ENCODE data around the gene PPP4C.
"Not testable (repeated sequence)": the region's sequence is repeated elsewhere in the genome, so short reads cannot be mapped to it uniquely, and the experiment has no call there.

The PPP4C gene

DNA sequence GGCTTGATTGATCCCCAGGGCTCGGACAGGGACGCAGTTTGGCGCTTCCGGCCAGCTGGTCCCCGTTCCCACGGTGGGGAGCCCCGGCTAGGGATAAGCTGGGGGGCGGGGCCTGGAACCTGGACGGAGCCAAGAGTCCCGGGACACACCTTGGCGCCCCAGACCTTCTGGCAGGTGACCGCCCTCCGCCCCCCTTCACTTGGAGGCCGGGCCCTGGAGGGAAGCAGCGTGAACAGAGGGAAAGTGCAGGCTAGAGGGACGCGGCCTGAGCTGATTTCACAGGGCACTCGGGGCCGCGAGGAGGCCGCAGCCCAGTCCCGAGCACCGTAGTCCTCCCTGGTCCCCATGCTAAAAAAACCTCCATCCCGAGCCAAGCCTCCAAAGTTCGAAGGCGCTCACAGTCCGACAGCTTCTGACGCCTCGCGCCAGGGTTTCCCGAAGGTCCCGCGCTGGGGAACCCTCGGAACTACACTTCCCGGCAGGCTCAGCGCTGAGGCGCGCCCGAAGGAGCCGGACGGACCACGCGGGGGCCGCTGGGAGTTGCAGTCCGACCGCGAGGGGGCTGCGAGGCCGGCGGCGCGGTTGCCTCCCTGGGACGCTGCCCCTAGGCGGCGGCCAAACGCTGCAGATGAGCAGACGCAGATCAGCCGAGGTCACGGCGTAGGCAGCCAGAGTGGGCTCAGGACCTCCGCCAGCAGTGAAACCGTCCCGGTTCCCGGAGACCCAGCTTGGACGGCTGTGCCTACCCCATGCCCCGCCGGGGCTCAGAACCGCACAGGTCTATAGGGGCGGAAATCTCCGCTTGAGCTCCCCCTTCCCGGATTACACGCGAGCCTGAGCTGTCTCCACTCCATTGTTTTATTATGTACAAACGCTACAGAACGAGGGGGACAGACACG lies 15.9 kb downstream of the PPP4C start, which contains the start of gene TBX6:
Gene TBX6, minus strand, starts transcription at position 451 of the 899 bp plus-strand sequence. CDS start 731 bp downstream, outside the sequence.
- H3K4me3 ChIP-seq (ENCODE audit: low read length) = peak within 1 kb of the TSS; percentile 92
- peak; percentile 87 for DNase-seq (ENCODE audit: low read depth, low spot score)

DNA sequence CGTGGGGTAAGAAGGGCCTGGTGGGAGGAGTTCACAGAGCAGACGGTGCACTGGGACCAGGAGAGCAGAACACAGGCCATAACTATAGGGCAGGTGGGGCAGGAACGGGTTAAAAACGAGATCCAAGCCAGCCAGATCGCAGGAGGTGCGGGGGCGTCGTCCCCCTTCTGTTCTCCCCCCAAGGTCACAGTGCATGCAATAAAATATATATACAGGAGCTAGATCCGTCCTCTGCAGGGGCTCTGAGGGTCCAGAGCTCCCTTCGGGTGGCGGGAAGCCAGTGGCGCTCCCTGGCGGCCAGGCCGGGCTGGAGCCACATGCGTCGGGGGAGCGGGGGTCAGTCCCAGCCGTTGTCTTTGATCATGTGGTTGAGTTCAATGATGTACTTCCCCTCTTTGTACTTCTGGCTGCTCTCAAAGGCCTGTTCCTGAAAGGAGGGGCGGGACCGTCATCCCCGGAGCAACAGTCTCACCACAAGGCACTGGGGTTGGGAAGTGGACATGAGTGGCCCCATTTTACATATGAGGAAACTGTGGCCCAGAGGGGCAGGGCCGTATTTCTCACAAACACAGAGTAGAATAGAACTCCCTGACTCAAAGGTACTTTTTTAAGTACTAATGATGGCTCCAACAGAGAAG lies 16.7 kb downstream of the PPP4C start:
- H3K4me3 ChIP-seq (ENCODE audit: low read length) = peak overlapping the region; percentile 92
- DNase-seq (ENCODE audit: low read depth, low spot score) = peak; percentile 76

- DNase-seq (ENCODE audit: low read depth, low spot score) = no peak
- no peak overlapping the region for H3K4me3 ChIP-seq (ENCODE audit: low read length)
Measured at GRCh38 chr16:30094541-30095165, 18.9 kb downstream of the PPP4C start.

GRCh38 chr16:30095166-30096078 lies 19.6 kb downstream of the PPP4C start:
- H3K4me3 ChIP-seq (ENCODE audit: low read length) = no peak overlapping the region
- DNase-seq (ENCODE audit: low read depth, low spot score) = no peak

DNA sequence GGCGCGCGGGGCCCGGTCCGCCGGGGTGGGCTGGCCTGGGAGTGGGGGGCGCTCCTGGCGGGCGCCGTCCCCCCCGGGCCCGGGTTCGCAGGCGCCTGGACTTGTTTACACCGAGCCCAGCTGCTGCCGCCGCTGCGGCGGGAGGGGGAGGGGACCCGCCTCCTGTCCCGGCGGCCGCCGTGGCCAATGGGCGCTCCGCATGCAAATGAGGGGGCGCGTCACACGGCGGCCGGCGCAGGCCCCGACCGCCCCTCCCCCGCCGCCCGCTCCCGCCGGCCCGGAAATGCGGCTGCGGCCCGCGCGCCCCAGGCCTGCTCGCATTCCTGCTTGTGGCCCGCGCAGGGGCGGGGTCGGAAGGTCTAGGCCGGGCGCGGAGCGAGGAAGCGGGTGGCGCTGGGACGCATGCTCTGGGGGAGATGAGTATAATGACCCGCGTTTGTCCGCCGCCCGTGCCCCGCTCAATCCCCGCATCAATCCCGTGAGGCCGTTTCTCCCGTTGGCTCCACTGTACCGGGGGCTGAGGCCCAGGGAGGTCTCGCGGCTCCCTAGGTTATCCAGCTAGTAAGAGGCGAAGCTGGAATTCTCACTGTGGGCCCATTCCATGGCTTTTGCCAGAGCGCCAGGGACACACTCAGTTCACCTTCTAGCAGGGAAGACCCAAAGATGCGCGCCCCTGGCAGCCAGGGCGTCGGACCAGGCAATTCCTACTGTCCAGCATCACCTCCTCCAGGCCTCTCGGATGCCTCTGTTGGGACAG lies 20.5 kb downstream of the PPP4C start, which contains the start of gene YPEL3:
Gene YPEL3, minus strand, starts transcription at position 109 of the 757 bp plus-strand sequence. CDS start 731 bp downstream, outside the sequence.
- H3K4me3 ChIP-seq (ENCODE audit: low read length) = no peak within 1 kb of the TSS
- no peak for DNase-seq (ENCODE audit: low read depth, low spot score)

DNA sequence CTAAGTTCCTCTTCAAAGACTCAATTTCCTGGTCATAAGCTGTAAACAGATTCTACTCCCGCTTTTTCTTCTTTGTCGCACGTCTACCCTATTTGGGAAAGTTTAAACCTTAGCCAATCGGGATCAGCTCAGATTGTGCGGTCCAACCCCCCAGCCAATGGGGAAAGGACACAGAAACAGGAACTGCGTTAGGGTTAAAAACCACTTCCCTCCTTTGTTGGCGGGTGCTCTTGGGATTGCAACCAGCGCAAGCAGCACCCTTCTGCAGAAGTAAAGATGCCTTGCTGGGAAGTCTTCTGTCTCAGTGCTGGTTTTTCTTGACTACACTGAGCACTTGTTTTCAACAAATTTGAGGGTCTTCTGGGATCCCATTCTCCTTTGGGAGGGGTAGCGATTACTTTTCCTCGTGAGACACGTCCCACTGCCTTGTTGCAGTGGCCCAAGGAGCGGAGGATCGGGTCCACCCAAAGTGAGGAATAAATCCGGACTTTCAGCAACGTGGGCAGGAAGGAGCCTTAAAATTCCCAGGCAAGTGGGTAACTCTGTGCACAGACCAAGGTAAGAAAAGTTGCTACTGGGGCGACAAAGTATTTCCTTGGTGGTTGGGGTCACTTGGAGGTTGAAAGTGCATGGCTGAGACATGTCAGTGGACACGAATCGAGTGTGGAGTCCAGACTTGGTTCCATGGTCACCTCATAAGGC lies 21.2 kb downstream of the PPP4C start:
- no peak for DNase-seq (ENCODE audit: low read depth, low spot score)
- H3K4me3 ChIP-seq (ENCODE audit: low read length) = no peak overlapping the region

GRCh38 chr16:30104090-30104489 lies 28.3 kb downstream of the PPP4C start:
- DNase-seq (ENCODE audit: low read depth, low spot score) = no peak
- no peak overlapping the region for H3K4me3 ChIP-seq (ENCODE audit: low read length)

- H3K4me3 ChIP-seq (ENCODE audit: low read length) = no peak overlapping the region
- no peak for DNase-seq (ENCODE audit: low read depth, low spot score)
Measured at GRCh38 chr16:30104492-30104891, 28.7 kb downstream of the PPP4C start.

DNA sequence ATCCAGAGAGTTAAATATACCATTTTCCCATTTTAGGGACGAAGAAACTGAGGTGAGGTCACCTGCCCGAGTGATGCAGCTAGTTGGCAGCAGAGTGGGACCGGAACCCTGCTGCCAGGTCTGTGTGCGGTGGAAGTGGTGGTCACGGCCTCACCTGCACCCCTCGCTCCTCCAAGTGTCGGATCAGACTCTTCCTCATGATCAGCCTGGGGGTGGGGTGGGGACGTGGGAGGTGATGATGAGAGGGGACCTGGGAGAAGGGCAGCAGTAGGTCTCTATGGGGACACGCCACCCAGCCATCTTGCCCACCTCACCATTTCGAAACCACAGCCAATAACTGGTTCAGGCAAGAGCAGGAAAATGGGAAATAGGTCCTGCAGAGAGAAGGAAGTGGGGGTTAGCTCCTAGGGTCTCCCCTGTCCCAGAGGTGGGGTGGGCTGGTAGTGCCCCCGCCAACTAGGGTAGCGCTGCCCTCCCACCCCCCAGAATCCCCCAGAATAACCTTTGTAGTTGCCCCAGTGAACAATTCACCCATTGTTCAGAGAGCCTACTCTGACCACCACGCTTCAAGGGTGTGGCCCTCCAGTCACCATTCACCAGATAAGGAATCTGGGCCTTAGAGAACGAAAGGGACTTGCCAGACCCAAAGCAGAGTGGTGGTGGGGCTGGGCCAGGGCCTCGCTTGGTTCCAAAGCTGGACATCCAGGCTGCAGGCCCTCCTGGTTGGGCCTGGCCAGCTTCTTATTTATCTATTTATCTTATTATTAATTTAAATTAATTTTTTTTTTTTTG lies 32.5 kb downstream of the PPP4C start:
- DNase-seq (ENCODE audit: low read depth, low spot score) = no peak
- no peak overlapping the region for H3K4me3 ChIP-seq (ENCODE audit: low read length)

DNA sequence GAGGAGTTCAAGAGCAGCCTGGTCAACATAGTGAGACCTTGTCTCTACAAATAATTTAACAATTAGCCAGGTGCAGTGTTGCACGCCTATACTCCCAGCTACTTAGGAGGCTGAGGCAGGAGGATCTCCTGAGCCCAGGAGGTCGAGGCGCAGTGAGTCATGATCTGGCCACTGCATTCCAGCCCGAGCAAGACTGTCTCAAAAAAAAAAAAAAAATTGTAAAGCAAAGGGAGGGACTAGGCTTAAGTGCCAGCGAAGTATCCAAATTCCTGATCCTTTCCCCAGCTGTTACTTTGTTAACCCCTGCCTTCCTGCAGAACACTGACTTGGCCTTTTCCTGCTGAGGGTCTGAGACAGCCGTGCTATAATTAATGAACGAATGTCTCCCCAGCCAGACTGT lies 34.9 kb downstream of the PPP4C start:
- no peak overlapping the region for H3K4me3 ChIP-seq (ENCODE audit: low read length)
- DNase-seq (ENCODE audit: low read depth, low spot score) = no peak

DNA sequence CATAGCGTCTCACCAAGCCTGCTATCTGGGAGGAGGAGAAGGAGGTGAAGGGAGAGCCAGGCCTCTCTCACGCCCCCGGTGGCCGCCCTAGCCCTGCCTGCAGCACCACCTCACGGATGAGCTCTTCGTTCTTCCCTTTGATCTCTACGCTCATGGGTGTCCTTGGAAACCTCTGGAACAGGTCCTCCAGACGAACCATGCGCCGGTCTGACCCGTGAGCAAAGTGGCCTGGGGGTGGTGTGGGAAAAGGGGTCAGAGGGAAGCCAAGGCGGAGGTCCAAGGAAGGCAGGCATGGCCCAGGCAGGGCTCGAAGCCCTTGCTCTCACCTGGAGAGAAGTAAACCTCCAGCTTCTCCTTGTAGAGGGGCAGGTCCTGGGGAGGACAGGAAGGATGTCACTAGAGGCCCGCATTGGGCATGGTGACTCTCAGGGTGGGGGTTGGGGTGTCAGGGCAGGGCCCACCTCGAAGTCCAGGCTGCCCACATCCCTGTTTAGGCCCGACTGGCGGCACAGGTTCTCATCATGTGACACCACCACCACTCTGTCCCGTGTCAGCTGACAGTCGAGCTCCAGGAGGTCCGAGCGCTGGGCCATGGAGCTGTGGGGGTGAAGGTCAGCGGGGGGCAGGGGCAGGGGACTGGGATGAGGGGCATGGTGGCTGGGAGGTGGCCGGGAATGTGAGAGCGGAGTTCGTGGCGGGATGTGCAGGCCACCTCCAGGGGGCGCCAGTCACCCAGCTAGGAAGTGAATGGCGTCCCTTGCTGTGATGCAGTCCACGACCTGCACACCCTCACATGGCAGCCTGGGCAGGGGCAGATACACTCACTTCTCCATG lies 36.6 kb downstream of the PPP4C start:
- H3K4me3 ChIP-seq (ENCODE audit: low read length) = no peak overlapping the region
- DNase-seq (ENCODE audit: low read depth, low spot score) = peak; percentile 63

DNA sequence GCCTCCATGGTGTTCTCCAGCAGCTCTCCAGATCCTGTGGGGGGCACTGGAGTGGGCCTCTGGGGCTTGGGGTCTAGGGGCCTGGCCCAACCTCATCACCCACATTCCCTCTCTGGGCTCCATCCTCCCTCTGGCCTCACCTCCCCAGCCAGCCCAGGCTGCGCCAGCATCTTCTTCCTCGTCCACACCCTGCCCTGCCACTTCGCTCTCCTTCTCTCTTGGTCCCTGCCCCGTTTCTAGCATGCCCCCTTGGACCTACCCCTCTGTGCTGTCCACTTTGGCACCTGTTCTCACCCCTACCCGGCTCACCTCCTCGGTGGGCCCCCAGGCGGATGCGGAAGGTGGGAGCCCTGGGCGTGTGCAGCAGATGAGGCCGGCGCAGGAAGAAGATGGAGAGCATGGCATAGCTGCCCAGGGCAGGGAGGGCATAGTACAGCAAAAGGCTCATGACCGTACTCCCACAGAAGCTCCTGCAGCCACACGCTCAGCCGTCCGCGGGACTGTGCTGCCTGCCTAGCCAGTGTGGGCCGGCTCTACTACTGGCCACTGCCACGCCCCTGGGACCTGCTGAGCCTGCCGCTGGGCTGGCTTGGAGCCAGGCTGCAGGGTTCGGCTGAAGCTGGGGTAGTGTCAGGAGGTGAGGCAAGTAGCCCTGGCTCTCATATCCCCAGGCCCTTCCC lies 37.4 kb downstream of the PPP4C start, which contains the start of gene GDPD3:
Gene GDPD3, minus strand, starts transcription at position 507 of the 680 bp plus-strand sequence. Its CDS starts 59 bp downstream, at position 448.
- no peak within 1 kb of the TSS for H3K4me3 ChIP-seq (ENCODE audit: low read length)
- no peak for DNase-seq (ENCODE audit: low read depth, low spot score)

DNA sequence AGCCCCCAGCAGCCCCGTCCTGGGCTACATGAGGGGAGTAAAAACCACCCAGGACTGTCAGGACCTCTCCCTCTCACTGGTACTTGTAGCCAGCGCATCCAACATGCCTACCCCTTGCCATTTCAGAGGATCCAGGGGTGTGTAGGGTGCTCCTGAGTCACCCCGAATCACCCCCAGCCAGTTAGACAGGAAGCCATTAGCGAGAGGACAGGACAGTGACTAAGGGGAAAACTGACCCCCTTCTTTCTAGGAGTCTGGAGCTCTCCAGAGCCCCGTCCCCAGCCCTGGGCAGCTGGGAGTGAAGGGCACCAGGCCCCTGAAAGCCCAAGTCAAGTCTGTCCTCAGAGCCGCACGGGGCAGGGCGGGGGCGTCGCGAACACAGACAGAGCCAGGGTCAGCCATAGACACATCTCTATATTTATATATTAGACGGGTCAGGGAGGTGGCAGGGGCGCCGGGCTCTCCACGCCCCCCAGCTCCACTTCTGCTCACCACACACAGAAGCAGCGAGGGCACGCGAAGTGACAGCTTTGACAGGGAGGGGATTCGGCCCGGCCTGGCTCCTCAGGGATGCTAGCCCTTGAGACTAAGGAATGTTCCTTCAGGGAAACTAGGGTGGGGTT lies 38.0 kb downstream of the PPP4C start:
- DNase-seq (ENCODE audit: low read depth, low spot score) = no peak
- no peak overlapping the region for H3K4me3 ChIP-seq (ENCODE audit: low read length)

DNA sequence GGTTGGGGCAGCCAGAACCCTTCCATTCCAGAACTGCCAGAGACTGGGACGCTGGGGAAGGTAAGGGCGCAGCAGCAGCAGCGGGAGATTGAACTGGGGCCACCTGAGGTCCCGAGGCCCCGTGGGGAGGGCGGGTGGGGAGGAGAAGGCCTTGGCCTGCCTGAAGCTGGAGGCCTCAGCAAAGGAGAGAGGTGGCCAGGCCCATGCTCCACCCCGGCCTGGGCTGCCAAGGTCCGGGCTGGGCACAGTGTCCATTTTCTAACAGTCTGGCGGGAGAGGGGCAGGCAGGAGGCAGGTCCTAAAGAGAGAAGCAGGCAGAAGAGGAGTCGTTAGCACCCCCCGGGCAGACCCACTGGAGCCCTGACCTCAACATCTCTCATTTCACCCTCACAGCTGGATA lies 38.6 kb downstream of the PPP4C start:
- no peak overlapping the region for H3K4me3 ChIP-seq (ENCODE audit: low read length)
- no peak for DNase-seq (ENCODE audit: low read depth, low spot score)

DNA sequence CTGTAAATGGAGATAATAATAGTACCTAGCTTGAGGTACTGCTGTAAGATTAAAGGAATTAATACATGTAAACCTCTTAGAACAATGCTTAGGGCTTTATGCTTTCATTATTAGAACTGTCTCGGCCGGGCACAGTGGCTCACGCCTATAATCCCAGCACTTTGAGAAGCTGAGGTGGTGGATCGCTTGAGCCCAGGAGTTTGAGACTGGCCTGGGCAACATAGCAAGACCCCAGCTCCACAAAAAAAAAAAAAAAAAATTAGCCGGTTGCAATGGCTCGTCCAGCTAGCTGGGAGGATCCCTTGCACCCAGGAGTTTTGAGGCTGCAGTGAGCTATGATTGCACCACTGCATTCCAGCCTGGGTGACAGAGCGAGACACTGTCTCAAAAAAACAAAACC lies 39.0 kb downstream of the PPP4C start:
- H3K4me3 ChIP-seq (ENCODE audit: low read length); DNase-seq (ENCODE audit: low read depth, low spot score): not testable (repeated sequence)

Data from Jurkat, Clone E6-1 (cell line).